GM19240 (cell line): ENCODE results near the gene PALB2.
"Not testable (repeated sequence)": the region's sequence is repeated elsewhere in the genome, so short reads cannot be mapped to it uniquely, and the experiment has no call there.

Experiments
- DNase-seq: peaks from one replicate; pipeline ENCODE4 v3.0.0; 2011; ENCODE audit warnings: low spot score; ENCODE audit not compliant: insufficient read length

The PALB2 gene

DNA sequence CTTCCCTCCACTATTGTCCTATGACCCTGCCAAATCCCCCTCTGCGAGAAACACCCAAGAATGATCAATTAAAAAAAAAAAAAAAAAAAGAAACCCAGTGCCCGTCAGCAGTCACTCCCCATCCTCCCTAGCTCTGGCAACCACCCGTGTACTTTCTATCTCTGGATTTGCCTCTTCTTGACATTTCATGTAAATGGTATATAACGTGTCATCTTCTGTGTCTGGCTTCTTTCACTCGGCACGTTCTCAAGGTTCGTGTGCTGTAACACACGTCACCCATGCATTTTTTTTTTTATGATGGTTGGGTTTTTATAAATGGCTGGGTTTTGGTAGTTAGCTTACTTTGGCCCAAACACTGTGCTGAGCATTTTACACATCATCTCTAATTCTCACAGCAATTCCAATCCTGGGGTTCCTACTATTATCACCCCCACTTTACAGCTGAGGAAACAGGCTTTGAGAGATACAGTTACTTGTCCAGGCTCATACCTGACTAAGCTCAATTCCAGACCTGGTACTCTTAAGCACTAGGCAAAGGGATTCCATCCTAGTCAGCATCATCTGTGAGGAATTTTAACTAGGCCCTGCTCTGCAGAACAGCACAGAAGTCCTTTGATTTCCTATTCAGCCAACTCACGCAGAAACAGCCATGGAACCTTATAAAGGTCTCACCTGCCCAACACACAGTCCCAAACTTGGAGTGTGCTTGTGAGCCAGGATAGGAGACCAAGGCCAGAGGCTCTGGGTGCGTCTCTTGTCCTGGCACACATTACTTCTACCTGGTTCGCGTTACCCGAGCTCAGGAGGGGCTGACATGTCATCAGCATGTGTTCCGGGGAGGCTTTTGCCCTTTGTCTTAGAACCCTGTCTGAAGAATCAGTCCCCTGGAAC, 56.7 kb downstream of the PALB2 start:
- no peak for DNase-seq

DNA sequence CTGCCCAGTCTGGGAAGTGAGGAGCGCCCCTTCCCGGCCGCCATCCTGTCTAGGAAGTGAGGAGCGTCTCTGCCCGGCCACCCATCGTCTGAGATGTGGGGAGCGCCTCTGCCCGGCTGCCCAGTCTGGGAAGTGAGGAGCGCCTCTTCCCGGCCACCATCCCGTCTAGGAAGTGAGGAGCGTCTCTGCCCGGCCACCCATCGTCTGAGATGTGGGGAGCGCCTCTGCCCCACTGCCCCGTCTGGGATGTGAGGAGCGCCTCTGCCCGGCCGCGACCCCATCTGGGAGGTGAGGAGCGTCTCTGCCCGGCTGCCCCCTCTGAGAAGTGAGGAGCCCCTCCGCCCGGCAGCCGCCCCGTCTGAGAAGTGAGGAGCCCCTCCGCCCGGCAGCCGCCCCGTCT, 57.8 kb downstream of the PALB2 start:
- not testable (repeated sequence) for DNase-seq

DNA sequence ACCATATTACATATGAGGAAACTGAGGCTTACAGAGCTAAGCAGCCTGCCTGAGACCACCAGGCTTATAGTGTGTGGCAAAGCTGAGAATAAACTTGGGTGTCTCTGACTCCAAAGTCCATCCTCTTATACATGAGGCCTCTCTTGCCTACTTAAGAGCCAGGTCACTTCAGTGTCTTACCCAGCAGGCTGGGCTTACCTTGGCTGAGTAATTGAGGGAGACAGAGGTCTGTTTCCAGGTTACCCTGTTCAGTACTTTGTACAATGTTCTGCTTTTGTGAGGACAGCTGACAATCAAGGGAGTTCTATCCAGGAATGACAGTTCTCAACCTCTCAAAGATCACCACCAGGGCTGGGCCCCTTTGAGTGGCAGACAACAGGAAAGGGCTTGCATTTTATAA, 59.3 kb downstream of the PALB2 start:
- no peak for DNase-seq

DNA sequence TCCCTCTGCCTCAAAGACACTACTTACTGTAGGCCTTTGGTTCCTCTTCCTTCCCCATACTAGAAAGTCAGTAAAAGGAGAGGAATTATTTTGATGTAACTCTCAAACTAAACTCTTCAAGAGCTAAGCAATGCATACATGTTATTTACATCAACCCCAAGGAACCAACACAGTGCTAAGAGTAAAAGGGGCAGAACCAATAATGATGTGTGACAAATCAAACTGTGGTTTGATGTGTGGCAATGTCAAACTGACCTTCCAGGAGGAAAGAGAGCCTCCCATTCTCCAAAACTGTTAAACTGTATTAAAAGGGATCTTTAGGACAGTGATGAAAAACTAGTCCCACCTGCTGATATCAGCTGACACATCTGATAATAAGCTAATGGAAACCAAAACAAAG, 60.7 kb downstream of the PALB2 start:
- no peak for DNase-seq

DNA sequence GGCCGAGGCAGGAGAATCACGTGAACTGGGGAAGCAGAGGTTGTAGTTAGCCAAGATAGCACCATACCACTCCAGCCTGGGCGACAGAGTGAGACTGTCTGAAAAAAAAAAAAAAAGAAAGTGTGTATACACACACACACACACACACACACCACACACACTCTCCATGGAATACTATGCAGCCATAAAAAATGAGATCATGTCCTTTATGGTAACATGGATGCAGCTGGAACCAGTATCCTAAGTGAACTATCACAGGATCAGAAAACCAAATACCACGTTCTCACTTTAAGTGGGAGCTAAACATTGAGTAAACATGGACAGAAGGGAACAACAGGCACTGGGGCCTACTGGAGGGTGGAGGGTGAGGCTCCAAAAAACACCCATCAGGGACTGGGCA, 61.7 kb downstream of the PALB2 start:
- DNase-seq = no peak

DNA sequence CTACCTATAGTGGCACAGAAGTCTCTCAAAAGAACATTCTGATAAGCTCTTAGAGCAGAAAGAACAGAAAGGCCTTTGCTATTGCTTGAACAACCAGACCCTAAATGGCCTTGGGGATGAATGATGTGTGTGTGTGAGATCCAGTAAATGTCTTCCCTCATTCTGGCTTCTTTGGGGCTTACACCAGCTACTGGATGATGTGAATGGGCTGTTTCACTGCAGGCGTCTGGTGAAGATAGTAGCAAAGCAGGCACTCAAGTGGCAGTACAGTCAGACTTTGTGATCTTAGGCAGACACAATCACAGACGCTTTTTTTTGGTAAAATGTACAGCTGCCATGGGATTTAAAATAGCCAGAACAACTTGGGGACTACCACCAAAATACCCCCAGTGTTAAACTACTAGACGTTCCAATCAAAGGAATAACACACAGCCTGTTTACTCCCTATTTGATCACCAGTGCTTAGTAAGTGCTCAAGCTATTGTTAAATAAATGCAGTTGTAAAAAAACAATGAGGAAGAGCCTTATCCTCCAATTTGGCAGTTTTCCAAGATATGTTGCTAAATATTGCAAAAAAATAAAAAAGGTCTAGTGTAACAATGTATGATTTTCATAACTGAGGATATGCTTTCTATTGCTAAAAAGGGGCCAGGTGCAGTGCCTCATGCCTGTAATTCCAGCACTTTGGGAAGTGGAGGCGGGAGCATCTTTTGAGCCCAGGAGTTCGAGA, 62.8 kb downstream of the PALB2 start:
- DNase-seq = no peak

DNA sequence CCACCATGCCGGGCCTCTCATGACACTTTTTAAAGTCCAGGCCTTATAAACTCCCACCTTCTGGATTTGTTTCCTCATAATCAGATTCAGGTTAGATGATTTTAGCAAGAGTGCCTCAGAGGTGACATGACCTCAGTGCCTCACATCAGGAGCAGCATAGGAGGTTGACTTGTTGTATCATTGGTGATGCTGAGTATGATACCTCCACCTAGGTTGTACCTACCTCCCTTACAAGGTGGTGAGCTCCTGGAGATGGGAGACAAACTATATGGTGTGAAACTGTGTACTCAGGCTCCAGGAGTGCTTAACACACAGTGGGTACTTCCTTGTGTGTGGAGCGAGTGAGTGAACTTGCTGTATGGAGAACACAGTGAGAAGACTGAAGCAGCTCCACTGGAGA, 63.6 kb downstream of the PALB2 start:
- DNase-seq = no peak

DNA sequence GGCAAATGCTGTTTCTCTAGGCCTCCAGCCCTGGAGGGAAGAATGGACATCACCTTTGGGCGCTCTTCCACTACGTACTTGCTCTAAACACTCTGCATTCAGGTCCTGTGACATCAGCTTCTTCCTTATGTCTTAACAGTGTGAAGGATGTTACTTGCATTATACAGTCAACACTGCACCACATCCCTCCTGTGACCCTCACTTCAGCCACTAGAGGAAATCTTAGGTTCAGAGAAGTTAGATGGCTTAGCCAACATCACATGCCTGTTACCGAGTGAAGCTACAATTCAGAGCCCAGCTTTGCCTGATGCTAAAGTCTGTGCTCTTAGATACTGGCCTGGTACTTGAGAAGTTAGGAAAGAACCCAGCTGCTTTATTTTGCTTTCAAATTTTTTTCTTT, 65.3 kb downstream of the PALB2 start:
- DNase-seq = no peak

DNA sequence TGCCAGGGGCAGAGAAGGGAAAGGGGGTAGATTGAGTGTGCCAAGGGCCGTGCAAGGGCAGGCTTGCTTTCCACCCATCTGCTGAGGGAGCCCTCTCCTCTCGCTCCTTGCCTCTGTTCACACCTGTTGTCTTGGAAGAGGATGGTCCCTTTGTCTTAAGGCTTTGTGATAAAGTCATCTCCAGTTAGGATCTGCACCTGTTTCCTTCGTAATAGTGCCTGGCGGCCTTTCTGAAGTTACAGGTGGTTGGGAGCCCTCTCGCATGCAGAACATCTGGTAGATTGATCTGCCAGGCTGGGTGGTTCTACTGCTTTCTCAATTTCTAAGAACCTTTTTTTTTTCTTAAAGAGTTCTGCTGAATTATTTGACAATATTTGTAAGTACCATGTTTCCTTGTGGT, 67.3 kb downstream of the PALB2 start:
- no peak for DNase-seq

DNA sequence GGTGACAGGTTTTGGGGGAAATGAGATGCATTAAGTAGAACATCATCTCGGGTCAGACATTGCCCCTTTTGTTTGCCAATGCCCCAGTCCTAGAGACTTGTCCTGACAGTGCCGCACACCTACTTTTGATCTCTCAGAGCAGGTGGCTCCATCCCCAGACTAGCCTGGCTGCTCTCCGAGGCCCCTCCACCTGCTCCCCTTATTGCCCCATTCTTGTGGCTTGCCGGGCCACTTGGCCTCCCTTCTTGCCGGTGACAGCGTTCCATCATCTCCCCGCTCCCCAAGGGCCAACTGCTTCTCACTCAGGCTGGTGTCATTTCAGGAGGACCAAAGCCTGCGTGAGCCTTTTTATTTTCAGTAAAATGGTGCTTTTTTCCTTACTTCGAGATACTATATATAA, 68.7 kb downstream of the PALB2 start:
- DNase-seq = no peak

DNA sequence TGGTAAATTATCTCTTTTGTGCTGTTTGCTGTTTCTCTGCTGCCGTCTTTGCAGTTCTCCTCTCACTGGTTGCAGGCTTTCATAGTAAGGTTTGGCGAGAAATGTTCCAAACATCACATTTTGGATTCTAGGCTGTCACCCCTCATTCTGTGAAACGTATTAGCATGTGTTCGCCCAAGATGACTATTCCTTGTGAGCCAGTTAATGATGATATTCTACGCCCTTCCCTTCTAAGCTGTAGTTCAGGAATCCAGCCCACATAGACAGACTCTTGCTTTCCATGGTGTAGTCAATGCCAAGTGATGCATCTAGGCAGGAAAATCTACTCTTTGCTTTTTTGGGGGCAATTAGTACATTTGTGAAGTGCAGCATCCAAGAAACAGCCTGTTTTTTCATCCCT, 69.2 kb downstream of the PALB2 start:
- no peak for DNase-seq

DNA sequence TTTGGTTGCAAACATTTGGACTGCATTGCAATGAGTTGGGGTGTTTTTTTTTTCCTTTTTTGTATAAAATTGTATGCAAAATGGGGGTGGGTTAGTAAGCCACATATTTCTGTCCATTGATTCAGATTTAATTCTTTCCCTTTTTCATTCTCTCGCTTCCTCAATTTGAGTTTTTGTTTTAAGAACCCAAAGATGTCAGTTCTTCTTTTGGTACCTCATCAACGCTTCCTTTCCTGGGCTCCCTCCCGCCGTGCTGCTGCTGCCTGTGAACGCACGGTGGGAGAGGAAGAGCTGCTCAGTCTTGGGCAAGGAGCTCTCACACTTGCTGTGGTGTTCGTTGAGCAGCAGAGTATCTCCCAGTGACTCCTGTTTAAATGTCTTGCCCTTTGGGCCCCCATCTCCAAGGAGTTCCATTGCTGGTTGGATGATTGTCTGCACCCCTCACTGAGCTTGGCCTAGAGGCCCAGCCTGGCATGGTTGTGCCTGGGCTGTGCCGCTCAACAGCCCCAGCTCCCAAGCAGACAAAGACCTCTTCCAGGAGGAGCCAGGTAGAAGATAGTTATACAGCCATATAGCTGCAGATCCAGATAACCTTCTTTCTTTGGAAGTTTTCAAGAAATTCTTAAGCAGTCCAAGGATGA, 70.0 kb downstream of the PALB2 start:
- peak; percentile 14 for DNase-seq

DNA sequence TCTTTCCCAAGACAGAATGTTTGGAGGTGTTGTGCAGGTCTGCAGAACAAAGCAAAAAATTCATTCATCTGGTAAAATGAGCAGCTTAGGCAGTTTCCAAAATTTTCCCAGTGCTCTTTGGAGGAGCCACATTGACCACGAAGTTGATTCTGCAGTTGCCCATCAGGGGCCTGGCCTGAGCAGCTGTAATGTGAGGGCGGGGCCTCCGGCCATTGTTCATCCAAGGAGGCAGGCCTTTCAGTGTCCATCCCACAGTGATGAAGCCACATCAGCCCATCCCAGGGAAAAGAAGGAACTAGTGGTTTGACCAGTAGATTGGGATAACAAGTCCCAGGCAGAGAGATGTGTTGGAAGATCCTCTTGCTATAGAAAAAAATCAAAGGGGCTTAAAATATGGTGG, 73.5 kb downstream of the PALB2 start:
- DNase-seq = no peak

DNA sequence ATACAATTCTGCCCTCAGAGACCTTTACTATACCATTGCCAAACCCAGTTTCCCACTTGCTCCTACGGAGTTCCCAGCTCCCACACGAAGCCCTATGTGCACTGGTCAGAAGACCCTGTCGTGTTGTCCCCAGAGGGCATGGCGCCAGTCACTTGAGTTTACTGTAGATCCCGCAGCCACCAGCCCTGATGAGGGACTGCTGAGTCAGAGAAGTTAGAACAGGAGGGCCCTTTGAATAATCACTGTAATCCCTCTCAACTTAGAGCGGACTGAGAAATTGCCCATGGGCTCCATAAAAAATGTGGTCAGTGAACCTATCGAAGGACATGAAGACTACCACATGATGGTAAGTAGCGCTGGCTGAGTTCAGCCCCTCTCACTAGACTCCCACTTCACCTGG, 74.4 kb downstream of the PALB2 start:
- DNase-seq = no peak

DNA sequence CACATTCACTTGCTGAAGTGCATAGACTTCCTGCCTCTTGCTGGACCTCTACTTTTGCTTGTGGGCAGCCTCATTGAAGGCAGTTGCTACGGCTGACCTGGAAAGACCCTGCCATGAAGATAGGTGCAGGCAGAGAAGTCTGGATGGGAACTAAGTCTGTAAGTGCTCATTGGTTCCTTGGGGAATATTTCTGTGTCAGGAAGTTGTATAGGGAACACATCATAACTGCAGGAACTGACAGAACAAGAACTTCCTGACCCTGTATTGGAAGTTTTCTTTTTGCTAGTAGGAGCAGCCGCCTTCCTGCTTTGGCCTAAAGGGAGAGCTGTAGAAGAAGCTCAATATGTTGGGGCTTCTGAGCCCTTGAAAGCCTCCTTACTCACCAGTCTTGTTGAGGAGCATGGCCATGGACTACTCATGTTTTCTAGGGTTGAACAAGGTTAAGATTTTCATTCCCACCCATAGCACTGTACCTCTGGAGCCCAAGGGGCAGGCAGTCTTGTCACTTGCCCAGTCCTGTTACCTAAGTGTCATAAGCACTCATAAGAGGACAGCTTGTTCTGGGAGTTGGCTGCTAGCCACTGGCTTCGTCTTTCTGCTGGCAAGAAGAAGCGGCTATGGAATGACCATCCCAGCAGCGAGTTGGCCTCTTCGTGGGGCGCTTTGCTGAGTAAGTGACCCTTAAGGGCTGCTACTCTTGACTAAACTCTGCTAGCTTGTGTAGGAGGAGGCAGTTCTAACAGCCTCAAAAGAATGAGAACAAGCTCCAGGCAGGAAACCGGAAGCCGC, 76.3 kb downstream of the PALB2 start:
- DNase-seq = no peak

DNA sequence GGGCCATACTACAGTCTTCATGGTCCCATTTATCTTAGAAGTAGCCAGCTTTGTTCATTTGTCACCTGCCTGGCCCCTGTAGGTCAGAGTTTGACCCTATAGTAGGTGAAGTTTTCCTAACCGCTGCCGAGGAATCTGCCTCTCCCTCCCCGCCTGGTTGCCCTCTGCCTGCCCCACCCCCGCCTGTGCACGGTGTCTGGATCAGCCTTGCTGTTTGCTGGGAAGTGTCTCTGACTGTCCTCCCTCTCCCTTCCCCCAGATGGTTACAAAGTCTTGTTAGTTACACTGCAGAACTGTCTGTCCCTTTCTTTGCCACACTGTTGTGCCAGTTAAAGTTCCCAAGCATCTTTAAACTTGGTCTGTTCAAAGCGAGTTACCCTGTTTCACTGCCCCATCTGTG, 77.9 kb downstream of the PALB2 start:
- DNase-seq = no peak

DNA sequence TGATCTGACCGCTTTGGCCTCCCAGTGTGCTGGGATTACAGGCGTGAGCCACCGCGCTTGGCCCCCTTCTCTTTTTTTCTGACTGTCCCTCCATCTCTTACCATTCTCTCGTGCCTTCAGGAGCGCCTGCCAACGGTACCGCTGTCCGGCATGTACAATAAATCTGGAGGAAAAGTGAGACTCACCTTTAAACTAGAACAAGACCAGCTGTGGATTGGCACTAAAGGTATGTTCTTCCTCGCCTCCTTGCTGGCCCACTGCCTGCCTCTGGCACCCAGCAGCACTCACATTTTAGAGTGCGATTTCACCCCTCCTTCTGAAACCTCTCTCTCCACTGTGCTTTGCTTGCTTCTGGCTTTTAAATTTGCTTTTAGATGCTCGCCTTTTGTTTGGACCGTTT, 78.6 kb downstream of the PALB2 start:
- DNase-seq = no peak

DNA sequence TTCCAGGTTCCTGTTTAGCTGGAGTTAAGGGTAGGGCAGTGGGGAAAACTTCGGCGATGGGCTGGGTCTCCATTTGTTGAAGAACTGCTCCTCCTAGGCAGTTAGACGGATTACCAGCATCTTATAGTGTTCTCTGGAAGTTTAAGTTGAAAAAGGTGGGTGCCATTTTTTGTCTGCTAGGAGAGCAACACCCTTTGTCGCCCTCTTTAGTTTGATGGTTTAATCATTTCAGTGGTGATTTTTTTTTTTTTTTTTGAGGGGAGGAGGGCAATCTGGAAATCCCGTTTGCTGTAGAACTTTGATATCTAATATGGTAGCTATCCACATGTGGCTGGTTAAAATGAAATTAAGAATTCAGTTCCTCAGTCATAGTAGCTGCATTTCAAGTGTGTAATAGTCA, 79.5 kb downstream of the PALB2 start:
- no peak for DNase-seq

DNA sequence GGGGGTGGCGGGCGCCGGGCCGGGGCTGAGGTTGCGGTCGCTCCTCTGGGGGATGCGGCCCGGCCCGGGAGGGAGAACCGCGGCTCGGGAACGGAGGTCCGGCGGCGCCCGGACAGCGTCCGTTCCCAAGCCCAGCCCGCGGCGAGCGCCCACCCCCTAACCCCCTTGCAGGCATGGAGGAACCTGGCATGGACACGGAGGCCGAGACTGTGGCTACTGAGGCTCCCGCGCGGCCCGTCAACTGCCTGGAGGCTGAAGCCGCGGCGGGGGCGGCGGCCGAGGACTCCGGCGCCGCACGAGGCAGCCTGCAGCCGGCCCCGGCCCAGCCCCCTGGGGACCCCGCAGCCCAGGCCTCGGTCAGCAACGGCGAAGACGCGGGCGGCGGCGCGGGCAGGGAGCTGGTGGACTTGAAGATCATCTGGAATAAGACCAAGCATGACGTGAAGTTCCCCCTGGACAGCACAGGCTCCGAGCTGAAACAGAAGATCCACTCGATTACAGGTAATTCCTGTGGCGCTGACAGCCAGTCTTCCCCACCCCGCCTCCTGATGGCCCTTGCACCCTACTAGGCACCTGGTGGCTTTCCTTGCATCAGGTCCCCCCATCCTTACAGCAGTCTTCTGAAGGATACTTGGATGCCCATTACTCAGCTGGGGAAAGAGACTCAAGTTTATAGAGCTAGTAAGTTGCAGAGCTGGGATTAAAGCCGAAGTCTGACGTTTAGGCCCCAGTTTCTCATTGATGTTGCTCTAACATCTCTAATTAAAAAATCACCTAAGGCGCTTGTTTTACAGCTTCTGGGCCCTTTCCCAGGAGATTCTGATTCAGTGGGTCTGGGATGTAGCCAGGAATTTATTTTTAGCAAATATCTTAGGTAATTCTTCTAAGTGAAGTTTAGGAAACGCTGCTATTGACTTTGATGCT, 83.1 kb downstream of the PALB2 start:
- no peak for DNase-seq
